Subcutaneous adipose tissue (tissue), 4 donors: ENCODE results near the gene MUC5B. TPM values are rescaled to one million over a fixed set of nuclear protein-coding genes. Genes with fewer than 3 reads are reported as not detected.

Source experiments
- small RNA-seq: library from RNA; depleted of rRNA; stranded (forward); fragments of <200 nt; gene quantifications from one replicate; pipeline ENCODE3, GENCODE V24; 2016
- total RNA-seq, 4 donors: library from RNA; depleted of rRNA; stranded (reverse); fragments of >200 nt; gene quantifications; one replicate each; pipeline ENCODE4 v1.1.0, GENCODE V29; 2016
- TF ChIP-seq, protein P1 (sequence below): fragments of 450-650 bp; IDR thresholded peaks from one replicate; pipeline ENCODE4 v1.5.1; 2016; ENCODE audit warnings: low read depth, mild to moderate bottlenecking, control low read depth, antibody characterized with exemption, moderate library complexity

The MUC5B gene
- total RNA-seq, 4 donors from 2014 or later, result not detected

GRCh38 chr11:1309498-1310317 lies 86.8 kb downstream of the MUC5B start, which contains the start of gene TOLLIP:
Gene TOLLIP, minus strand, starts transcription at chr11:1309632. Its CDS starts 134 bp downstream, at chr11:1309498.
- TF ChIP-seq, protein P1, sequence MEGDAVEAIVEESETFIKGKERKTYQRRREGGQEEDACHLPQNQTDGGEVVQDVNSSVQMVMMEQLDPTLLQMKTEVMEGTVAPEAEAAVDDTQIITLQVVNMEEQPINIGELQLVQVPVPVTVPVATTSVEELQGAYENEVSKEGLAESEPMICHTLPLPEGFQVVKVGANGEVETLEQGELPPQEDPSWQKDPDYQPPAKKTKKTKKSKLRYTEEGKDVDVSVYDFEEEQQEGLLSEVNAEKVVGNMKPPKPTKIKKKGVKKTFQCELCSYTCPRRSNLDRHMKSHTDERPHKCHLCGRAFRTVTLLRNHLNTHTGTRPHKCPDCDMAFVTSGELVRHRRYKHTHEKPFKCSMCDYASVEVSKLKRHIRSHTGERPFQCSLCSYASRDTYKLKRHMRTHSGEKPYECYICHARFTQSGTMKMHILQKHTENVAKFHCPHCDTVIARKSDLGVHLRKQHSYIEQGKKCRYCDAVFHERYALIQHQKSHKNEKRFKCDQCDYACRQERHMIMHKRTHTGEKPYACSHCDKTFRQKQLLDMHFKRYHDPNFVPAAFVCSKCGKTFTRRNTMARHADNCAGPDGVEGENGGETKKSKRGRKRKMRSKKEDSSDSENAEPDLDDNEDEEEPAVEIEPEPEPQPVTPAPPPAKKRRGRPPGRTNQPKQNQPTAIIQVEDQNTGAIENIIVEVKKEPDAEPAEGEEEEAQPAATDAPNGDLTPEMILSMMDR, result no peak

- TF ChIP-seq, protein P1, result no peak
Measured at GRCh38 chr11:1310318-1310687, 87.4 kb downstream of the MUC5B start.

DNA sequence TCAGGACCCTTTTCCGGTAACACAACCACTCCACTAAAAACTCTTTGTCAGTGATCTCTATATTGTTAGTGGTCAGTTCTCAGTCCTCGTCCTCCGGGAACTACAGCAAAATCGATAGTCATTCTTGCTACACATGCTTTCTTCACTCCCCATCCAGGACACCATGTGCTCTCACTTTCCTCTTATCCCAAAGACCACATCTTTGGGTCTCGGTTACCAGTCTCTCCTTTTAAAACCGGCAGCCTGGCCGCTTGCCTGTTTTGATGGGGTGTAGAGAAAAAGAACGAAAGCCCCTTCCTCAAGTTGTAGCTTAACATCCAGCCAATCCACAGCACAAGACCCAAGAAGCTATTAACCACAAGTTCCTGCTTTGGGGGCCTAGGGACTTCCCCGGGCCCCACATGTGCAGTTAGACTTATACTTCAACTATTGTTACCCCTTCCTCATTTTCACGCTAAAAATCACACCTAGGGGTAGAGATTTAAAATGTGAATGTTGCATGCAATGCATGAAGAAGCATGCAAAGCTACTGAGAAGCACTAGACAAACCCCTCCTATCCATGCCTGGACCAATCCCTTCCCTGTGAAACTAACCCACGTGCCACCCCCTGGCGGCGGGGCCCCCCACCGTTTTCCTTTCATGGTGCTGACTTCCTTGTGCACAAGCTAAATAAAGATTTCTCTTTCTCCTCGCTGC lies 88.1 kb downstream of the MUC5B start:
- TF ChIP-seq, protein P1, result no peak

Small RNAs within 50 kb of the gene (small RNA-seq; reads per million reads assigned to genes)
- not detected for gene MIR6744

Other genes with a start within 250 kb of the MUC5B start
- not detected for gene MUC6, start 186.3 kb upstream of the MUC5B start, total RNA-seq
- 1 to 10 TPM in 1 of 4 donors, under 1 TPM in 1, not detected in 2; under 0.01 to 1.3 TPM for gene MUC2, start 148.2 kb upstream of the MUC5B start, total RNA-seq
- not detected for gene MUC5AC, start 65.1 kb upstream of the MUC5B start, total RNA-seq
- 10 to 100 TPM; 20.5 to 40.9 (median 27.4) TPM for gene TOLLIP, start 86.6 kb downstream of the MUC5B start, total RNA-seq
- under 1 TPM in 2 of 4 donors, not detected in 2; 0.22 to 0.49 TPM for gene BRSK2, start 166.9 kb downstream of the MUC5B start, total RNA-seq